ENCODE measurements around the gene TRHDE. TPM values are rescaled to one million over a fixed set of nuclear protein-coding genes. Genes with fewer than 3 reads are reported as not detected.
A peak's percentile ranks its signal among the peaks of the same experiment; 100 is the strongest.

The TRHDE gene, protein sequence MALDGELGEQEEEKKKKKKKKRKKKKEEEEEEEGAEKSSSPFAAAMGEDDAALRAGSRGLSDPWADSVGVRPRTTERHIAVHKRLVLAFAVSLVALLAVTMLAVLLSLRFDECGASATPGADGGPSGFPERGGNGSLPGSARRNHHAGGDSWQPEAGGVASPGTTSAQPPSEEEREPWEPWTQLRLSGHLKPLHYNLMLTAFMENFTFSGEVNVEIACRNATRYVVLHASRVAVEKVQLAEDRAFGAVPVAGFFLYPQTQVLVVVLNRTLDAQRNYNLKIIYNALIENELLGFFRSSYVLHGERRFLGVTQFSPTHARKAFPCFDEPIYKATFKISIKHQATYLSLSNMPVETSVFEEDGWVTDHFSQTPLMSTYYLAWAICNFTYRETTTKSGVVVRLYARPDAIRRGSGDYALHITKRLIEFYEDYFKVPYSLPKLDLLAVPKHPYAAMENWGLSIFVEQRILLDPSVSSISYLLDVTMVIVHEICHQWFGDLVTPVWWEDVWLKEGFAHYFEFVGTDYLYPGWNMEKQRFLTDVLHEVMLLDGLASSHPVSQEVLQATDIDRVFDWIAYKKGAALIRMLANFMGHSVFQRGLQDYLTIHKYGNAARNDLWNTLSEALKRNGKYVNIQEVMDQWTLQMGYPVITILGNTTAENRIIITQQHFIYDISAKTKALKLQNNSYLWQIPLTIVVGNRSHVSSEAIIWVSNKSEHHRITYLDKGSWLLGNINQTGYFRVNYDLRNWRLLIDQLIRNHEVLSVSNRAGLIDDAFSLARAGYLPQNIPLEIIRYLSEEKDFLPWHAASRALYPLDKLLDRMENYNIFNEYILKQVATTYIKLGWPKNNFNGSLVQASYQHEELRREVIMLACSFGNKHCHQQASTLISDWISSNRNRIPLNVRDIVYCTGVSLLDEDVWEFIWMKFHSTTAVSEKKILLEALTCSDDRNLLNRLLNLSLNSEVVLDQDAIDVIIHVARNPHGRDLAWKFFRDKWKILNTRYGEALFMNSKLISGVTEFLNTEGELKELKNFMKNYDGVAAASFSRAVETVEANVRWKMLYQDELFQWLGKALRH
- total RNA-seq = not detected

DNA sequence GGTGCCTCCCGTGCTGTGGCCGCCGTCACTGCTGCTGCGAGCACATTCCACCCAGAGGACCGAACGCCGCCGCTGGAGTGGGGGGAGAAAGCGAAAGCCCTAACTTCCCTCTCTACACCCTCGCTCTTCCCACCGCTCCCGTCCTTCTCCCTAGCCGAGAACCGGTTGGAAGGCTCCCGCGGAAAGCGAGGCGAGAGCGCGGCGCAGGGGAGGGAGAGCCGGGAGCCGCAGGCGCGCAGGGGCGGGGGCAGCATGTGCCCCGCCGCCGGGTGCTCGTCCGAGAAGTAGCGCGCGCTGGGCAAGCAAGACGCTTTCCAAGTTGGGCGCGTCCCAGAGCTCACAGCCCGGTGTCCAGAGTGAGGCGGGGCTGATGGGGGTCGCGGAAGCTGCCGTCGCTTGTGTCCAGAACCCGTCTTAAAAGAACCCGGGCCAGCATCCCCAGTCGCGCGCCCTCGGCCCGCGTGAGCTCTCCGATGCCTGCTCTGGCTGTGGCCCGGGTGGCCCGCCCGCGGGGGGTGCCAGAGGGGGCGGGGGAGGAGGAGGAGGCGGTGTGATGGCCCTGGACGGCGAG is at the start of gene TRHDE:
TSS of gene TRHDE (plus strand) at position 280 of the 571 bp plus-strand sequence. CDS start at position 554, 274 bp downstream.
- no peaks in the 10 kb centered on the region for H3K9me3 Mint-ChIP-seq
- H3K27ac Mint-ChIP-seq = no peak within 1 kb of the TSS
- CTCF ChIA-PET = no interaction called here
- H3K36me3 Mint-ChIP-seq (ENCODE audit: low read depth) = no peaks in the 10 kb centered on the region
- DNase-seq = no peak
- peaks cover 6% of the 10 kb centered on the region for H3K4me1 Mint-ChIP-seq
- H3K4me3 Mint-ChIP-seq = peak within 1 kb of the TSS; percentile 20
- H3K27me3 Mint-ChIP-seq = peaks cover 43% of the 10 kb centered on the region
- POLR2A ChIA-PET = no interaction called here

DNA sequence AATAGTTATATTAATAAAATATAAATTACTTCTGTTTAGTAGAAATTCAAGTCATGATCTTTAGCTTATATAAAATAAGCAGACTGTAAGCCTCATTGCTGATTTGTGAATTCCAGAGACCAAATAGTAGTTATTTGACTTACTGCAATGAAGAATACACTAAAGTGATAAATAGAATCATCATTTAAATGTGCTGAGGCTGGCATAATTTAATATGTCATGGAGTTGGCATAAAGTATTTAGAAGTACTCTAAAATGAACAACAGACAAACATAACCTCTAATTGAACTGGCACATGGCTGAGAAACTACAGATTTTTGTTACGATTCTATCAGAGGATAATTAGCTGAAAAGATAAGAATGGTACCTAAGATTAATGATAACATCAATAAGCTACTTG is 45.7 kb upstream of the TRHDE start:
- Mint-ChIP-seq H3K27me3 (no peaks in the 10 kb centered on the region), H3K4me1 (no peaks in the 10 kb centered on the region), H3K9me3 (no peaks in the 10 kb centered on the region), H3K36me3 (ENCODE audit: low read depth) (no peaks in the 10 kb centered on the region), H3K27ac (no peak overlapping the region), H3K4me3 (no peak overlapping the region)
- no peak for DNase-seq
- ChIA-PET CTCF (no interaction called here), POLR2A (no interaction called here)

DNA sequence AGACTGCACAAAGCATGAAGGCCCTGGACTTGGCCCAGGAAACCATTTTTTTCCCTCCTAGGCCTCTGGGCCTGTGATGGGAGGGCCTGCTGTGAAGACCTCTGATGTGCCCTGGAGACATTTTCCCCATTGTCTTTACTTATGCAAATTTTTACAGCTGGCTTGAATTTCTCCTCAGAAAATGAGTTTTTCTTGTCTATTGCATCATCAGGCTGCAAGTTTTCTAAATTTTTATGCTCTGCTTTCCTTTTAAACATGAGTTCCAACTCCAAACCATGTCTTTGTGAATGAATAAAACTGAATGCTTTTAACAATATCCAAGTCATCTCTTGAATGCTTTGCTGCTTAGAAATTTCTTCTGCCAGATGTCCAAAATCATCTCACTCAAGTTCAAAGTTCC is 43.7 kb upstream of the TRHDE start:
- ChIA-PET CTCF (no interaction called here), POLR2A (no interaction called here)
- no peaks in the 10 kb centered on the region for H3K9me3 Mint-ChIP-seq
- H3K4me1 Mint-ChIP-seq = no peaks in the 10 kb centered on the region
- no peaks in the 10 kb centered on the region for H3K36me3 Mint-ChIP-seq (ENCODE audit: low read depth)
- DNase-seq = no peak
- no peak overlapping the region for H3K27ac Mint-ChIP-seq
- H3K4me3 Mint-ChIP-seq = no peak overlapping the region
- no peaks in the 10 kb centered on the region for H3K27me3 Mint-ChIP-seq

DNA sequence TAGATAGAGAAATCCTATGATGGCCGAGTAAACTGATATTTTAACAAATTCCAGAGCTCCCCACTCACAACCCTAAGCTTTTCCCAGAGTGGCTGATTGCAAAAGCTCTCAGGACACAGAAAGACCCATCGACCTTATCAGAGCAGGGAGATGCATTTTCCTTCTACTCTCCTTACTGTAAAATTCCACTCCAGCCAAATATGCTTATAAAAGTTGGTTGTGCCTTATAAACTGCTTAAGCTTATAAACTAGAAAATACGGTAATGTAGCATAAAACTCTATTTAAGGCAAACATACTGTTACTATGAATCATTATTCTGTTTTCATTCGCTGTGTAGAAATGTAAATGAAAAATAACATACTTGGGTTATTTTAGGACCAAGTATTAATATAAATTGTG is 41.6 kb upstream of the TRHDE start:
- no peak overlapping the region for H3K27ac Mint-ChIP-seq
- no peak for DNase-seq
- no peak overlapping the region for H3K4me3 Mint-ChIP-seq

DNA sequence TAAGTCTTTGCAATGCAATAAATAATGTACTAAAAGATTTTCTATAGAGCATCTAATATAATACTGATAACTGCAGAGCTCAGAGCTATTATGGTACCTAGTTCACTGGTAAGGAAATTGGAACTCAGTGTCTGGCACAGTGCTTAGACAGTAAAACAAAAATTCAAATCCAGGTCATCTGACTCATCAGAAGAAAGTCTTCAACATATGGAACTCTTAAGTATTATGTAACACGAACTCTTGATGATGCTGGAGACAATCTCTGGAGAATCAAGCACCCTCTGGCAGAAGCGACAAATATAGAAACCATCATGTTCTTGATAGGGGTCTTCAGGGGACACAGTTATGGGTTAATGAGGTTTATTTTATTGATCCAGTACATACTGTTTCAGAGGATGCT is 37.3 kb upstream of the TRHDE start:
- Mint-ChIP-seq H3K36me3 (ENCODE audit: low read depth) (no peaks in the 10 kb centered on the region), H3K4me1 (no peaks in the 10 kb centered on the region), H3K27me3 (no peaks in the 10 kb centered on the region), H3K4me3 (no peak overlapping the region), H3K27ac (no peak overlapping the region), H3K9me3 (no peaks in the 10 kb centered on the region)
- ChIA-PET CTCF (no interaction called here), POLR2A (interaction anchor here (0.7 kb wide), 1 partner anchor 344 kb away, joined by 3 read pairs; no protein-coding TSS in a partner anchor)
- DNase-seq = no peak

More for the DNA sequence above, 41.6 kb upstream of the TRHDE start:
- CTCF ChIA-PET = no interaction called here
- Mint-ChIP-seq H3K4me1 (no peaks in the 10 kb centered on the region), H3K36me3 (ENCODE audit: low read depth) (no peaks in the 10 kb centered on the region), H3K9me3 (no peaks in the 10 kb centered on the region), H3K27me3 (no peaks in the 10 kb centered on the region)
- POLR2A ChIA-PET = no interaction called here

DNA sequence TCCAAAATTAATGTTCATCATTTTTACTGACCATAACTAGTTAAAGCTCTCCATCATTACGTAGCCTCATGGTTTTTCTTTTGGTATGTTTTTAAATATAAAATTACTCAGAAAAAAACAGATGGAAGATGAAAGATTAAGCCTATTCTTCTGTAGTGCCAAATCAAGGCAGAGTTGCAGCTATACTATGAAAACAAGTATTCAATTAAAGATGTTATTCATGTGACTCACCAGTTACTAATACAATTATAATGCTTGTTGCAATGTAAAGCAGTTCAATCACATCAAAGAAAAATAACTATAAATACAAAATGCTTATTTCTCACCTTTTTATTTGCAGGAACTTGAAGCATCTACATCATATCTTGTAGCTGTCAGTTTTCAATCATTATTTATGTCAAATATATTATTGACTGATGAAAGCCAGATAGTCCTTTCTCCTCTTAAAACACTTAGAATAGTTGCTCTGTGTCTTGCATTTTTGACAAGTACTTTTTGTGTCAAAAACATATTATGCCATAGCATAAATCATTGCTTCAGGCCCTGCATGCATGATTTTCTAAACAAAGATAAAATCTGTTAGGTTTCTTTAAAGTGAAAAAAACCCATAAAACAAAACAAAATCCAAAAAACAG is 36.0 kb upstream of the TRHDE start:
- Mint-ChIP-seq H3K27me3 (no peaks in the 10 kb centered on the region), H3K27ac (no peak overlapping the region), H3K4me1 (no peaks in the 10 kb centered on the region), H3K9me3 (no peaks in the 10 kb centered on the region), H3K4me3 (no peak overlapping the region), H3K36me3 (ENCODE audit: low read depth) (no peaks in the 10 kb centered on the region)
- no peak for DNase-seq
- ChIA-PET POLR2A (no interaction called here), CTCF (no interaction called here)

DNA sequence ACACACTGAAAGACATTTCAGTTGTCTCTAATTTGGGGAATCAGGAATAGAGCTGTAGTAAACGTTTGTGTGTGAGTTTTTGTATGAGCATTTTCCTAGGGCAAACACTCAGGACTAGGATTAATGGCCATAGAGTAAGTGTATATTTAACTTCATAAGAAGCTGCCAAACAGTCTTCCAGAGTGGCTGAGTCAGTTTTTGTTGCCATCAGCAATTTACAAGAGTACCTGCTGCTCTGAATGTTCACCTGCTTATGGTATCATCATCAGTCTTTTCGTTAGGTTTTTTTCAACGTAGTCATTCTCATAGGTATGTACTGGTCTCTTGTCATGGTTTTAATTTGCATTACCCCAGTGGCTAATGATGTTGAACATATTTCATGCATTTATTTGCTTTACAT is 30.6 kb upstream of the TRHDE start:
- CTCF ChIA-PET = no interaction called here
- Mint-ChIP-seq H3K4me1 (no peaks in the 10 kb centered on the region), H3K27me3 (no peaks in the 10 kb centered on the region), H3K4me3 (no peak overlapping the region), H3K9me3 (no peaks in the 10 kb centered on the region), H3K27ac (no peak overlapping the region), H3K36me3 (ENCODE audit: low read depth) (no peaks in the 10 kb centered on the region)
- no peak for DNase-seq
- POLR2A ChIA-PET = no interaction called here

DNA sequence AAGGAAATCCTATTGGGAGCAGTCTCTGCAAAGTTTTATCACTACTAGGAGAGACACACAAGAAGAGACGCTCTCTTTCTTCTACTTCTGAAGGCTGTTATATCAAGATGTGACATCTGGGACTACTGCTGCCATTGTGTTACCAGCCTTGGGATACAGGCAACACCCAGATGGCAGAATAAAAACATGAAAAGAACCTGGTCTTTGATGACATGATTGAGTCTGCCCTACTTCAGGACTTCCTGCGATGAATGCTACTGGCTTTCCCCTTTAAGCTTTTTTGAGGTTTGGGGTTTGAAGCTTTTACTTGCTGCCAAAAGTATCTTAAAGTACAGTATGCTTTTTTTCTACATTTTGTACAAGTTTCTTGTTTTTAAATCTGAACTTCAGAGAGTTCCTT is 29.2 kb upstream of the TRHDE start:
- Mint-ChIP-seq H3K4me3 (no peak overlapping the region), H3K27me3 (no peaks in the 10 kb centered on the region), H3K4me1 (no peaks in the 10 kb centered on the region), H3K36me3 (ENCODE audit: low read depth) (no peaks in the 10 kb centered on the region), H3K9me3 (no peaks in the 10 kb centered on the region), H3K27ac (no peak overlapping the region)
- POLR2A ChIA-PET = no interaction called here
- CTCF ChIA-PET = interaction anchor here (0.7 kb wide), 1 partner anchor 11 kb away, joined by 3 read pairs; no protein-coding TSS in a partner anchor
- no peak for DNase-seq

DNA sequence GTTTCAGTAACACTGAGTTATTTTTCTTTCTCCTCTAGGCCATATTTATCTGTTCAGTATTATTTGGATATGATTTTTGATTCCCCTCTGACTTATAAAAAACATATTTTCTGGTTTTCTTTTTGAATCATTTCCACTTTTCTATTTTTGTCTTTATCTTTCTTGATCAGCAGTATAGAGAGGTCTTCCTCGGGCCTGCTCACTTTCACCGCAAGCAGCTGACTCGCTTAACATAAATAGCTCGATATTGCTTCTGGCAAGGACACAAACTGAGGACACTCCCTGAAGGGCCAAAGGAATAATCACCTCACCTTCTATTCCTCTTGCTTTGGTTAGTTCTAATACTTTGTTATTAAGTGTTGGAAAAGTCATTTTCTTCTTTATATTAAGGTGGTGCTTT is 25.8 kb upstream of the TRHDE start:
- H3K4me3 Mint-ChIP-seq = no peak overlapping the region
- H3K36me3 Mint-ChIP-seq (ENCODE audit: low read depth) = no peaks in the 10 kb centered on the region
- peaks cover 2% of the 10 kb centered on the region for H3K9me3 Mint-ChIP-seq
- CTCF ChIA-PET = no interaction called here
- POLR2A ChIA-PET = no interaction called here
- H3K27me3 Mint-ChIP-seq = no peaks in the 10 kb centered on the region
- no peaks in the 10 kb centered on the region for H3K4me1 Mint-ChIP-seq
- no peak for DNase-seq
- no peak overlapping the region for H3K27ac Mint-ChIP-seq

DNA sequence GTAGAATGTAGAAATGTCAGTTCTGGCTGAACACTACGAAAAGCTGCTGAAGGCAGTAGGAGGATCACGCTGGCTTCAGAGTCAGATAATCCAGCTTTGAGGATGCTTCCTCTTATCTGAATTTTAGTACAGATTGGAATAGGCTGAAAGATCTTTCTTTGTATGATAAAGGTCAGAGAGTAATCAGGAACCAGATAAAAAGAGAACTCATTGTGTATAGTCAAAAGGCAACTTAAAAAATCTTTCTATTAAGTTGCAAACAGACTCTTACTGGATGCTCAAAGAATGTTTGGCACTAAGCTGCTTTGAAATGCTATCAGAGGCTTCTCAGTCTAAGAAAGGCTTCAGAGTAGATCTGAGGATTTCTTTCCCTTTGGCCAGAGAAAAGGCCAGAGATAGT is 21.8 kb upstream of the TRHDE start:
- ChIA-PET POLR2A (no interaction called here), CTCF (no interaction called here)
- H3K4me1 Mint-ChIP-seq = no peaks in the 10 kb centered on the region
- H3K27me3 Mint-ChIP-seq = no peaks in the 10 kb centered on the region
- H3K9me3 Mint-ChIP-seq = peaks cover 2% of the 10 kb centered on the region
- DNase-seq = no peak
- H3K4me3 Mint-ChIP-seq = no peak overlapping the region
- no peaks in the 10 kb centered on the region for H3K36me3 Mint-ChIP-seq (ENCODE audit: low read depth)
- H3K27ac Mint-ChIP-seq = no peak overlapping the region

DNA sequence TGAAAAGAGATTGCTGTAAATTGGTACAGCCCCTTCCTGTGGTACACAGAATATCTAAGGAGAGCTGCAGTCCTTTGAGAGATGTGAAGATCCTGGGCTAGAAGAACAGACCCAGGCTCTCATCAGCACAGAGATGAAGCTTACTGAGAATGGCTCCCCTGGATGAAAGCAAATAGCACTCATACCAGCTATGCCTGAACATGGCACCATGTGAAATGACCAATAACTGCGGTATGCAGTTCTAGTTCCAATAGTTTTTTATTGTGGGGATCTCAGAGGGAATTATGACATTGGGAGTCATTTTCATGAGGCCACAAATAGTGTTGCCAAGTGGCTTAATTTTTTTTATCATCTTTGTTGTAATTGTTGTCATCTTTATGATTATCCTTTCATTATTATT is 15.4 kb upstream of the TRHDE start:
- no peaks in the 10 kb centered on the region for H3K27me3 Mint-ChIP-seq
- no peak overlapping the region for H3K4me3 Mint-ChIP-seq
- no peaks in the 10 kb centered on the region for H3K9me3 Mint-ChIP-seq
- CTCF ChIA-PET = no interaction called here
- no peak for DNase-seq
- no peaks in the 10 kb centered on the region for H3K4me1 Mint-ChIP-seq
- POLR2A ChIA-PET = no interaction called here
- no peak overlapping the region for H3K27ac Mint-ChIP-seq
- no peaks in the 10 kb centered on the region for H3K36me3 Mint-ChIP-seq (ENCODE audit: low read depth)

DNA sequence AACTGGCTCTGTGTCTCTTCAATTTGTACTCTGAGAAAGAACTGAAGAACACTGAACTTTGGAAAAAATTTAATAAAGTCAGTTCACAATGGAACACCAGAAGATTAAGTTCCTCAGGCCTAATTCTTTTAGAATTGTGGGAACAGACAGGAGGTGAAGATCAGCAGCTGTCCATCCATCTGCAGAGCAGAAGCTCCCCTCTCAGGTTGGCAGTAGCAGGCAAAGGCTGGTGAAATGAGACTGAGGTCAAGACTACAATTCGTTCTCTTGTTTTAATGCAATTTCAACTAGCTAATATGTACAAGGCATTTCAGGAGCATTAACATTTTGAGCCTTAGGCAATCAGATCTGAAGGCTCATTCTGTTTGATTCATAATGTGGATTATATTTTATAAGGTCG is 10.3 kb upstream of the TRHDE start:
- CTCF ChIA-PET = no interaction called here
- Mint-ChIP-seq H3K27me3 (peaks cover 2% of the 10 kb centered on the region), H3K4me1 (no peaks in the 10 kb centered on the region), H3K36me3 (ENCODE audit: low read depth) (no peaks in the 10 kb centered on the region), H3K9me3 (no peaks in the 10 kb centered on the region), H3K4me3 (no peak overlapping the region), H3K27ac (no peak overlapping the region)
- DNase-seq = no peak
- POLR2A ChIA-PET = no interaction called here

Data from activated CD4-positive, alpha-beta T cell treated with anti-CD3 and anti-CD28 coated beads, Interleukin-2, amount 10 ng/mL, durations not matched to agents 7 days and 5 days (primary cell).